Measurements from ENCODE around the gene APP. TPM values are rescaled to one million over a fixed set of nuclear protein-coding genes. Genes with fewer than 3 reads are reported as not detected.

APP gene
- total RNA-seq, 1 experiment from 2014 or later = 224 TPM

- Histone ChIP-seq H3F3A (ENCODE audit: insufficient read depth, low read depth) (no peaks in the 10 kb centered on the region), H3K36me3 (ENCODE audit: low read depth) (no peaks in the 10 kb centered on the region), H3K9me3 (ENCODE audit: insufficient read depth, low read depth) (no peaks in the 10 kb centered on the region), H3K27ac (no peak overlapping the region), H3K9me2 (ENCODE audit: insufficient read depth) (no peaks in the 10 kb centered on the region), H3K27me3 (ENCODE audit: insufficient read depth, low read depth) (no peaks in the 10 kb centered on the region), H3K4me2 (no peak overlapping the region), H4K20me1 (ENCODE audit: insufficient read depth) (no peaks in the 10 kb centered on the region), H3K4me1 (replicated peaks; ENCODE audit: insufficient read depth) (no peaks in the 10 kb centered on the region), H2AFZ (no peak overlapping the region), H3K4me3 (no peak overlapping the region), H3K79me2 (ENCODE audit: low read depth) (no peaks in the 10 kb centered on the region)
- DNase-seq = no peak
- intact Hi-C loops (cut with micrococcal nuclease; ENCODE audit: unreplicated experiment) = no loop called here
- no TSS peak for BruUV-seq (replicated peaks)
- TF ChIP-seq EZH2 (IDR thresholded peaks at IDR 0.05; ENCODE audit: low read depth) = no peak
- TF ChIP-seq, protein P1, sequence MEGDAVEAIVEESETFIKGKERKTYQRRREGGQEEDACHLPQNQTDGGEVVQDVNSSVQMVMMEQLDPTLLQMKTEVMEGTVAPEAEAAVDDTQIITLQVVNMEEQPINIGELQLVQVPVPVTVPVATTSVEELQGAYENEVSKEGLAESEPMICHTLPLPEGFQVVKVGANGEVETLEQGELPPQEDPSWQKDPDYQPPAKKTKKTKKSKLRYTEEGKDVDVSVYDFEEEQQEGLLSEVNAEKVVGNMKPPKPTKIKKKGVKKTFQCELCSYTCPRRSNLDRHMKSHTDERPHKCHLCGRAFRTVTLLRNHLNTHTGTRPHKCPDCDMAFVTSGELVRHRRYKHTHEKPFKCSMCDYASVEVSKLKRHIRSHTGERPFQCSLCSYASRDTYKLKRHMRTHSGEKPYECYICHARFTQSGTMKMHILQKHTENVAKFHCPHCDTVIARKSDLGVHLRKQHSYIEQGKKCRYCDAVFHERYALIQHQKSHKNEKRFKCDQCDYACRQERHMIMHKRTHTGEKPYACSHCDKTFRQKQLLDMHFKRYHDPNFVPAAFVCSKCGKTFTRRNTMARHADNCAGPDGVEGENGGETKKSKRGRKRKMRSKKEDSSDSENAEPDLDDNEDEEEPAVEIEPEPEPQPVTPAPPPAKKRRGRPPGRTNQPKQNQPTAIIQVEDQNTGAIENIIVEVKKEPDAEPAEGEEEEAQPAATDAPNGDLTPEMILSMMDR (conservative IDR thresholded peaks at IDR 0.05) = no peak
- CTCF ChIA-PET = no interaction called here
- POLR2A ChIA-PET (ENCODE audit: unreplicated experiment) = no interaction called here
Measured at GRCh38 chr21:25913479-25913878, 257.1 kb downstream of the APP start.

DNA sequence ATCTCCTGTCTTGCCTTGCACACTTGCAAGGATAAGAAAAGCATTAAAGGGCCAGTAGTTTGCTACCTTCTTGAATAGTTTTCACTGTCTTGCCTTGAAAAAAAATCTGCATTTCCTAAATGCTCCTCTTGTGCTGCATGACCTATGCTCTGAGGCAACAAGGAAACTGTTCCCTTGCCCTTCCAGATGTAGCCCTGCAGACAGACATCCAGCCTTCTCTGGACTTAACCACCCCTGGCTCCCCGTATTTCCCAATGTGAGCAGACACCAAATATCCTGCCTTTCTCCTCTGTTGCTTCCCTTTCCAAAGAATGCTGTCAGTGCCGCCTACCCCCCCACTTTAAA is 258.2 kb downstream of the APP start:
- intact Hi-C loops (cut with micrococcal nuclease; ENCODE audit: unreplicated experiment) = no loop called here
- H3K4me3 ChIP-seq = no peak overlapping the region
- H3K27ac ChIP-seq = no peak overlapping the region
- DNase-seq = no peak
- no peaks in the 10 kb centered on the region for H3K36me3 ChIP-seq (ENCODE audit: low read depth)
- no peak for TF ChIP-seq EZH2 (IDR thresholded peaks at IDR 0.05; ENCODE audit: low read depth)
- TF ChIP-seq, protein P1 (conservative IDR thresholded peaks at IDR 0.05) = no peak
- ChIA-PET CTCF (no interaction called here), POLR2A (ENCODE audit: unreplicated experiment) (no interaction called here)
- H4K20me1 ChIP-seq (ENCODE audit: insufficient read depth) = no peaks in the 10 kb centered on the region
- no peaks in the 10 kb centered on the region for H3K27me3 ChIP-seq (ENCODE audit: insufficient read depth, low read depth)
- no peak overlapping the region for H2AFZ ChIP-seq
- no peaks in the 10 kb centered on the region for H3K79me2 ChIP-seq (ENCODE audit: low read depth)
- BruUV-seq (replicated peaks) = no TSS peak
- no peaks in the 10 kb centered on the region for H3K9me2 ChIP-seq (ENCODE audit: insufficient read depth)
- H3K9me3 ChIP-seq (ENCODE audit: insufficient read depth, low read depth) = no peaks in the 10 kb centered on the region
- H3K4me2 ChIP-seq = no peak overlapping the region
- no peaks in the 10 kb centered on the region for H3K4me1 ChIP-seq (replicated peaks; ENCODE audit: insufficient read depth)
- H3F3A ChIP-seq (ENCODE audit: insufficient read depth, low read depth) = no peaks in the 10 kb centered on the region

- Histone ChIP-seq H3K79me2 (ENCODE audit: low read depth) (no peaks in the 10 kb centered on the region), H3K36me3 (ENCODE audit: low read depth) (no peaks in the 10 kb centered on the region), H4K20me1 (ENCODE audit: insufficient read depth) (no peaks in the 10 kb centered on the region), H3K9me2 (ENCODE audit: insufficient read depth) (no peaks in the 10 kb centered on the region), H3K27me3 (ENCODE audit: insufficient read depth, low read depth) (no peaks in the 10 kb centered on the region), H3K4me1 (replicated peaks; ENCODE audit: insufficient read depth) (no peaks in the 10 kb centered on the region), H2AFZ (no peak overlapping the region), H3K9me3 (ENCODE audit: insufficient read depth, low read depth) (no peaks in the 10 kb centered on the region), H3F3A (ENCODE audit: insufficient read depth, low read depth) (no peaks in the 10 kb centered on the region), H3K27ac (no peak overlapping the region), H3K4me2 (no peak overlapping the region), H3K4me3 (no peak overlapping the region)
- intact Hi-C loops (cut with micrococcal nuclease; ENCODE audit: unreplicated experiment) = no loop called here
- DNase-seq = no peak
- POLR2A ChIA-PET (ENCODE audit: unreplicated experiment) = no interaction called here
- CTCF ChIA-PET = no interaction called here
- no TSS peak for BruUV-seq (replicated peaks)
- TF ChIP-seq, protein P1 (conservative IDR thresholded peaks at IDR 0.05) = no peak
- no peak for TF ChIP-seq EZH2 (IDR thresholded peaks at IDR 0.05; ENCODE audit: low read depth)
Measured at GRCh38 chr21:25911730-25912401, 258.7 kb downstream of the APP start.

Data from PC-9 (cell line).